A673 (cell line): ENCODE measurements around the gene CDH23.

ENCODE experiments used
- EZH2 ChIP-seq: fragments of 200-600 bp; sonication (generic); IDR thresholded peaks from 2 replicates; pipeline ENCODE4 v1.6.1; 2017; ENCODE audit warnings: borderline replicate concordance, low read depth, mild to moderate bottlenecking, mixed read lengths, antibody characterized with exemption, low read length; ENCODE audit not compliant: poor library complexity, severe bottlenecking
- TF ChIP-seq, protein P1 (sequence below): fragments of 300-800, 200-600 bp; sonication (generic); conservative IDR thresholded peaks from 2 replicates; pipeline ENCODE4 v1.5.1; 2017; ENCODE audit warnings: low read depth, mild to moderate bottlenecking, antibody characterized with exemption, low read length, moderate library complexity, mixed read lengths

GRCh38 chr10:71608819-71609768 is 212.4 kb downstream of the CDH23 start:
- TF ChIP-seq, protein P1, sequence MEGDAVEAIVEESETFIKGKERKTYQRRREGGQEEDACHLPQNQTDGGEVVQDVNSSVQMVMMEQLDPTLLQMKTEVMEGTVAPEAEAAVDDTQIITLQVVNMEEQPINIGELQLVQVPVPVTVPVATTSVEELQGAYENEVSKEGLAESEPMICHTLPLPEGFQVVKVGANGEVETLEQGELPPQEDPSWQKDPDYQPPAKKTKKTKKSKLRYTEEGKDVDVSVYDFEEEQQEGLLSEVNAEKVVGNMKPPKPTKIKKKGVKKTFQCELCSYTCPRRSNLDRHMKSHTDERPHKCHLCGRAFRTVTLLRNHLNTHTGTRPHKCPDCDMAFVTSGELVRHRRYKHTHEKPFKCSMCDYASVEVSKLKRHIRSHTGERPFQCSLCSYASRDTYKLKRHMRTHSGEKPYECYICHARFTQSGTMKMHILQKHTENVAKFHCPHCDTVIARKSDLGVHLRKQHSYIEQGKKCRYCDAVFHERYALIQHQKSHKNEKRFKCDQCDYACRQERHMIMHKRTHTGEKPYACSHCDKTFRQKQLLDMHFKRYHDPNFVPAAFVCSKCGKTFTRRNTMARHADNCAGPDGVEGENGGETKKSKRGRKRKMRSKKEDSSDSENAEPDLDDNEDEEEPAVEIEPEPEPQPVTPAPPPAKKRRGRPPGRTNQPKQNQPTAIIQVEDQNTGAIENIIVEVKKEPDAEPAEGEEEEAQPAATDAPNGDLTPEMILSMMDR = peak; percentile 91
- TF ChIP-seq EZH2 = no peak
